ENCODE measurements around the gene BHLHA9. TPM values are rescaled to one million over a fixed set of nuclear protein-coding genes. Genes with fewer than 3 reads are reported as not detected.
A peak's percentile ranks its signal among the peaks of the same experiment; 100 is the strongest.

The BHLHA9 gene
- total RNA-seq, 4 donors from 2014 or later: not detected

- Histone ChIP-seq H3K4me3 (peak overlapping the region; percentile 43 to 59), H3K4me1 (peaks cover 0 to 18% (median 4%) of the 10 kb centered on the region in 3 donors), H3K27ac (peak overlapping the region in 3 of 4 donors; percentile 35 to 81 (median 73)), H3K9me3 (no peaks in the 10 kb centered on the region), H3K27me3 (no peaks in the 10 kb centered on the region), H3K36me3 (no peaks in the 10 kb centered on the region)
- no peak for TF ChIP-seq POLR2A (IDR thresholded peaks at IDR 0.05)
- TF ChIP-seq, protein P1, sequence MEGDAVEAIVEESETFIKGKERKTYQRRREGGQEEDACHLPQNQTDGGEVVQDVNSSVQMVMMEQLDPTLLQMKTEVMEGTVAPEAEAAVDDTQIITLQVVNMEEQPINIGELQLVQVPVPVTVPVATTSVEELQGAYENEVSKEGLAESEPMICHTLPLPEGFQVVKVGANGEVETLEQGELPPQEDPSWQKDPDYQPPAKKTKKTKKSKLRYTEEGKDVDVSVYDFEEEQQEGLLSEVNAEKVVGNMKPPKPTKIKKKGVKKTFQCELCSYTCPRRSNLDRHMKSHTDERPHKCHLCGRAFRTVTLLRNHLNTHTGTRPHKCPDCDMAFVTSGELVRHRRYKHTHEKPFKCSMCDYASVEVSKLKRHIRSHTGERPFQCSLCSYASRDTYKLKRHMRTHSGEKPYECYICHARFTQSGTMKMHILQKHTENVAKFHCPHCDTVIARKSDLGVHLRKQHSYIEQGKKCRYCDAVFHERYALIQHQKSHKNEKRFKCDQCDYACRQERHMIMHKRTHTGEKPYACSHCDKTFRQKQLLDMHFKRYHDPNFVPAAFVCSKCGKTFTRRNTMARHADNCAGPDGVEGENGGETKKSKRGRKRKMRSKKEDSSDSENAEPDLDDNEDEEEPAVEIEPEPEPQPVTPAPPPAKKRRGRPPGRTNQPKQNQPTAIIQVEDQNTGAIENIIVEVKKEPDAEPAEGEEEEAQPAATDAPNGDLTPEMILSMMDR (IDR thresholded peaks at IDR 0.05): no peak
- TF ChIP-seq EP300 (IDR thresholded peaks at IDR 0.05): no peak
- TF ChIP-seq POLR2AphosphoS5 (IDR thresholded peaks at IDR 0.05): no peak
- WGBS, 2 donors (ENCODE audit: low coverage in 1 of 2): 18 to 28% methylated on average over 9 to 12 of the region's 43 CpGs
- no peak for ATAC-seq
These were observed 10.0 kb upstream of the BHLHA9 start for GRCh38 chr17:1260086-1260769.

DNA sequence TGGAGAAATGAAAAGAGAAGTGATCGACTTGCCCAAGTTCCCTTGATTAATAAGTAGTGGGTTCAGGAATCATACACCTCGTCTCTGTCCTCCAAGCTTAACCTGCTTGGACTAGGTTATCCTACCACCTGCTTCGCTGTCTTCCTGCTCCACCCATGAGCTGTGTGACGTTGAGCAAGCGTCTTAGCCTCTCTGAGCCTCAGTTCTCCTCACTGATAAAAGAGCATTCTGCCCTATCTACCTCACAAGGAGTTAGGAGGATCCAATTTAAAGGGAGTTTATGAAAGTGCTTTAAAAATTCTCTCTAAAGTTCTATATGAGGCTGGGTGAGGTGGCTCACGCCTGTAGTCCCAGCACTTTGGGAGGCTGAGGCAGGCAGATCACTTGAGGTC lies 9.5 kb upstream of the BHLHA9 start:
- no peaks in the 10 kb centered on the region for H3K36me3 ChIP-seq
- peak overlapping the region in 1 of 4 donors; percentile 73 for H3K27ac ChIP-seq
- no peaks in the 10 kb centered on the region for H3K9me3 ChIP-seq
- peaks cover 0 to 18% (median 4%) of the 10 kb centered on the region in 3 donors for H3K4me1 ChIP-seq
- no peak for ATAC-seq
- H3K27me3 ChIP-seq: no peaks in the 10 kb centered on the region
- TF ChIP-seq POLR2A (IDR thresholded peaks at IDR 0.05) (no peak), POLR2AphosphoS5 (IDR thresholded peaks at IDR 0.05) (no peak)
- no peak overlapping the region for H3K4me3 ChIP-seq
- WGBS, 2 donors (ENCODE audit: low coverage in 1 of 2): 78 to 96% methylated on average over 5 of the region's 6 CpGs

GRCh38 chr17:1264196-1264595 lies 6.0 kb upstream of the BHLHA9 start:
- no peaks in the 10 kb centered on the region for H3K9me3 ChIP-seq
- peaks cover 1% of the 10 kb centered on the region for H3K27me3 ChIP-seq
- H3K36me3 ChIP-seq: no peaks in the 10 kb centered on the region
- 81 to 100% methylated on average over 1 to 2 of the region's 9 CpGs for WGBS, 2 donors (ENCODE audit: low coverage in 1 of 2)
- no peak for ATAC-seq
- TF ChIP-seq POLR2AphosphoS5 (IDR thresholded peaks at IDR 0.05): no peak
- TF ChIP-seq EP300 (IDR thresholded peaks at IDR 0.05): no peak
- H3K27ac ChIP-seq: no peak overlapping the region
- H3K4me3 ChIP-seq: no peak overlapping the region
- H3K4me1 ChIP-seq: peaks cover 0 to 33% (median 12%) of the 10 kb centered on the region in 3 donors

GRCh38 chr17:1267471-1267943 lies 2.7 kb upstream of the BHLHA9 start:
- Histone ChIP-seq H3K4me1 (peaks cover 0 to 36% (median 8%) of the 10 kb centered on the region in 3 donors), H3K4me3 (peak overlapping the region; percentile 58 to 86), H3K36me3 (no peaks in the 10 kb centered on the region), H3K9me3 (no peaks in the 10 kb centered on the region), H3K27me3 (peaks cover 34% of the 10 kb centered on the region), H3K27ac (peak overlapping the region; percentile 71 to 97 (median 95))
- WGBS, 2 donors (ENCODE audit: low coverage in 1 of 2): 12 to 15% methylated on average over 7 to 8 of the region's 17 CpGs
- ATAC-seq: no peak
- TF ChIP-seq POLR2AphosphoS5 (IDR thresholded peaks at IDR 0.05) (no peak), POLR2A (IDR thresholded peaks at IDR 0.05) (no peak), EP300 (IDR thresholded peaks at IDR 0.05) (no peak)
- TF ChIP-seq, protein P1 (IDR thresholded peaks at IDR 0.05): no peak

GRCh38 chr17:1271030-1271423 lies 783 bp downstream of the BHLHA9 start:
- H3K36me3 ChIP-seq: no peaks in the 10 kb centered on the region
- peaks cover 0 to 39% (median 9%) of the 10 kb centered on the region in 3 donors for H3K4me1 ChIP-seq
- TF ChIP-seq, protein P1 (IDR thresholded peaks at IDR 0.05): no peak
- TF ChIP-seq POLR2A (IDR thresholded peaks at IDR 0.05) (no peak), EP300 (IDR thresholded peaks at IDR 0.05) (no peak), POLR2AphosphoS5 (IDR thresholded peaks at IDR 0.05) (no peak)
- peak overlapping the region in 1 of 2 donors; percentile 20 for H3K4me3 ChIP-seq
- H3K9me3 ChIP-seq: no peaks in the 10 kb centered on the region
- no peak overlapping the region for H3K27ac ChIP-seq
- WGBS, 2 donors (ENCODE audit: low coverage in 1 of 2): 0% methylated on average over 2 of the region's 42 CpGs; no CpG with 5 or more reads in 1 of the 2 donors
- ATAC-seq: no peak
- peaks cover 52% of the 10 kb centered on the region for H3K27me3 ChIP-seq

- Histone ChIP-seq H3K4me3 (no peak overlapping the region), H3K27ac (no peak overlapping the region), H3K27me3 (peaks cover 55% of the 10 kb centered on the region), H3K4me1 (peaks cover 0 to 43% (median 11%) of the 10 kb centered on the region in 3 donors), H3K9me3 (no peaks in the 10 kb centered on the region), H3K36me3 (no peaks in the 10 kb centered on the region)
- TF ChIP-seq, protein P1 (IDR thresholded peaks at IDR 0.05): no peak
- no peak for TF ChIP-seq EP300 (IDR thresholded peaks at IDR 0.05)
- TF ChIP-seq POLR2A (IDR thresholded peaks at IDR 0.05): no peak
- no peak for TF ChIP-seq POLR2AphosphoS5 (IDR thresholded peaks at IDR 0.05)
- ATAC-seq: no peak
- 51% methylated on average over 4 of the region's 18 CpGs; no CpG with 5 or more reads in 1 of the 2 donors for WGBS, 2 donors (ENCODE audit: low coverage in 1 of 2)
These were observed 1.2 kb downstream of the BHLHA9 start for GRCh38 chr17:1271441-1271840.
